HG03280 (cell line): ENCODE measurements around the gene SNAP91.
"Not testable (repeated sequence)": the region's sequence is repeated elsewhere in the genome, so short reads cannot be mapped to it uniquely, and the experiment has no call there.

Source experiments
- ATAC-seq: cut with Tn5 transposase; IDR thresholded peaks from one replicate; pipeline ENCODE4 v1.9.1; 2021; ENCODE audit warnings: mild to moderate bottlenecking, moderate library complexity; ENCODE audit not compliant: unreplicated experiment

Gene SNAP91

GRCh38 chr6:83551748-83552147 lies 157.2 kb downstream of the SNAP91 start:
- ATAC-seq = not testable (repeated sequence)

- not testable (repeated sequence) for ATAC-seq
Observed at GRCh38 chr6:83550482-83550881, 158.4 kb downstream of the SNAP91 start.

- ATAC-seq = no peak
Observed at GRCh38 chr6:83546636-83547035, 162.3 kb downstream of the SNAP91 start.

- no peak for ATAC-seq
Observed at GRCh38 chr6:83539678-83540077, 169.2 kb downstream of the SNAP91 start.

GRCh38 chr6:83536647-83537589 lies 172.0 kb downstream of the SNAP91 start:
- no peak for ATAC-seq

- peak; percentile 87 for ATAC-seq
Observed at GRCh38 chr6:83536034-83536646, 172.8 kb downstream of the SNAP91 start.

- no peak for ATAC-seq
Observed at GRCh38 chr6:83518816-83519480, 190.0 kb downstream of the SNAP91 start.

GRCh38 chr6:83517500-83517899 lies 191.4 kb downstream of the SNAP91 start:
- ATAC-seq = no peak

GRCh38 chr6:83514866-83515466 lies 193.9 kb downstream of the SNAP91 start:
- peak; percentile 55 for ATAC-seq

GRCh38 chr6:83514466-83514865 lies 194.4 kb downstream of the SNAP91 start:
- peak; percentile 6 for ATAC-seq

GRCh38 chr6:83511901-83512681 lies 196.8 kb downstream of the SNAP91 start, which contains the start of gene PRSS35:
Gene PRSS35, plus strand, starts transcription at chr6:83512534. Its CDS starts 10,908 bp downstream, at chr6:83523442.
- no peak for ATAC-seq

GRCh38 chr6:83511266-83511665 lies 197.6 kb downstream of the SNAP91 start:
- no peak for ATAC-seq

GRCh38 chr6:83510791-83511190 lies 198.1 kb downstream of the SNAP91 start:
- no peak for ATAC-seq

GRCh38 chr6:83509441-83509840 lies 199.5 kb downstream of the SNAP91 start:
- no peak for ATAC-seq

GRCh38 chr6:83505356-83505755 lies 203.5 kb downstream of the SNAP91 start:
- ATAC-seq = no peak
